ENCODE measurements around the gene GATA2.

GATA2 gene

DNA sequence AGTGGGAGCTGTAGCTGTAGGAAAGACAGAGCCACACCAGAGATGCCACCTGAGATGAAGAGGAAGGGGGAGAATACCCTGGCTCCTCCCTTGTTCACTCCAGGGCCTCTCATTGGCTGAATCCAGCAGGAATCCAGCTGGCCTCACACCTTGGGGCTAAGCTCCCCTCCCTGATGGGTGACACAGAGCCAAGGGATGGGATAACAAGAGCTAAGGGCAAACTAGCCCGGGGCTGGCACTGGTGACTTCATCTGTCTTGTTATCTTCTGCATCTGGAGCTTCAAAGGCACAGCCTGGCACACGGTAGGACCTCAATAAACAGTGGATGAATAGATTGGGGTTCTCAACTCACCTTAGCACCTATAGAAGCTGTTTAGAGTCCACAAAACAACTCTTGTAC lies 13.8 kb upstream of the GATA2 start:
- TF ChIP-seq GATA2 (IDR thresholded peaks at IDR 0.05; ENCODE audit: low read depth, low read length) = no peak
- TF ChIP-seq GATA3 (IDR thresholded peaks at IDR 0.05; ENCODE audit: low read depth, low read length) = no peak

DNA sequence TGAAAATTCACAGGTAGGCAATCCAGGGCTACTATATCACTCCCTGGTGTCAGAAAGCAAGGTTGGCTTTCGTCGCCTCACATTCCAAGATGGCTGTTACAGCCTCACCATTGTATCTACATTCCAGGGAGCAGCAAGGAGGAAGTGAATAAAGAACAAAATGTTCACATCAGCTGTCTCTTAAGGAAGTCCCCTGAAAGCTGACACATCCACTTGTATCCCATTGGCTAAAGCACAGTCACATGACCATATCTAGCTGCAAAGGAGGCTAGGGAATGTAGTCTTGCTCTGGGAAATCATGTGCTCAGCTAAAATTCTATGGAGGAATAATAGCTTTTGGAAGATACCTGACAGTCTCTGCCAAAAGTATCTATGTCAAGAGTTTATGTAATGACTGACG lies 12.8 kb upstream of the GATA2 start:
- TF ChIP-seq GATA3 (IDR thresholded peaks at IDR 0.05; ENCODE audit: low read depth, low read length) (no peak), GATA2 (IDR thresholded peaks at IDR 0.05; ENCODE audit: low read depth, low read length) (no peak)

DNA sequence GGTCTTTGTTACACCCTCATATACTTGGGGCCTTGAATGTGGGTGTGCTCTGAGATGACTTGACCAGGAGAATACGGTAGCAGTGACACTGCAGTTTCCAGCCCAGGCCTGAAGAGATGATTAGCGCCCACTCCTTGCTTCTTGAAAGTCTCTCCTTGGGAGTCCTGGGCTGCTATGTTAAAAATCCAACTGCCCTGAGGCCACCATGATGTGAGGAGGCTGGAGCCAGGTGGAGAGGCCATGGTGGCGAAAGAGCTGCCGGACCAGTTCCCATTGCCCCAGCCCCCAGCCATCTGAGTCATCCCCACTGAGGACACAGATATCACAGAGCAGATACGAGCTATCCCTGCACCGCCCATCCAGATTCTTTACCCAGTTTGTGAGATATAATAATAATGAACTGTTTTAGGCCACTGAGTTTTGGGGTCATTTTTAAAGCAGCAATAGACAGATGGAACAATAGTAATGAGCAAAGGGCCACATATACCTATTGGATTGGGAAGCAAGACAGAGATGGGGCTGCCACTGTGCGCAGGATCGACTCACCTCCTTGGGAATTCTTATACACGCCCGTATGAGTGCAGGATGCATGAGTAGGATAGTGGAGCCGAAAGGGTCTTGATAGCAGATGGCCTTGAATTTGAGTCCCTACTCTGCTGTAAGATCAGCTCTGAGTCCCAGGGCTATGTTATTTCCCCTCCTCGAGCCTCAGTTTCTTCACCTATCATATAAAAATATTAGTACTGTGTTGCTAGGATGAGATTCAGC lies 12.1 kb upstream of the GATA2 start:
- TF ChIP-seq GATA2 (IDR thresholded peaks at IDR 0.05; ENCODE audit: low read depth, low read length) (no peak), GATA3 (IDR thresholded peaks at IDR 0.05; ENCODE audit: low read depth, low read length) (no peak)

DNA sequence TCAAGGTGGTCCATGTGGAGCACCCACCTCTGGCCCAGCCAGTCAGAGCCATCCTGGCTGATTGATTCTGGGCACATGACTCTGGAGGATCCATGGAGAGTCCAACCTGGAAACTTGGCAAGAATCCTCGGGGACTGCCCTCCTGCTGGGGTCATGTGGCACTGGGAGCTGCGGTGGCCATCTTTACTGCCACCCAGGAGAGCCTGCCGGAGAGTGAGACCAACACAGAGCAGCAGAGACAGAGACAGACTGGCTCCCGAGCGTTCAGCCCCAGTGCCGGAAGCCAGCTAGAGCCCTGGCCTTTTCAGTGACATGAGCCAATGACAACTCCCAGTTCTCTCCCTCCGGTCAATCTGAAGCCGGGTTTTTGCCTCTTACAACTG lies 11.5 kb upstream of the GATA2 start:
- TF ChIP-seq GATA3 (IDR thresholded peaks at IDR 0.05; ENCODE audit: low read depth, low read length) (no peak), GATA2 (IDR thresholded peaks at IDR 0.05; ENCODE audit: low read depth, low read length) (no peak)

DNA sequence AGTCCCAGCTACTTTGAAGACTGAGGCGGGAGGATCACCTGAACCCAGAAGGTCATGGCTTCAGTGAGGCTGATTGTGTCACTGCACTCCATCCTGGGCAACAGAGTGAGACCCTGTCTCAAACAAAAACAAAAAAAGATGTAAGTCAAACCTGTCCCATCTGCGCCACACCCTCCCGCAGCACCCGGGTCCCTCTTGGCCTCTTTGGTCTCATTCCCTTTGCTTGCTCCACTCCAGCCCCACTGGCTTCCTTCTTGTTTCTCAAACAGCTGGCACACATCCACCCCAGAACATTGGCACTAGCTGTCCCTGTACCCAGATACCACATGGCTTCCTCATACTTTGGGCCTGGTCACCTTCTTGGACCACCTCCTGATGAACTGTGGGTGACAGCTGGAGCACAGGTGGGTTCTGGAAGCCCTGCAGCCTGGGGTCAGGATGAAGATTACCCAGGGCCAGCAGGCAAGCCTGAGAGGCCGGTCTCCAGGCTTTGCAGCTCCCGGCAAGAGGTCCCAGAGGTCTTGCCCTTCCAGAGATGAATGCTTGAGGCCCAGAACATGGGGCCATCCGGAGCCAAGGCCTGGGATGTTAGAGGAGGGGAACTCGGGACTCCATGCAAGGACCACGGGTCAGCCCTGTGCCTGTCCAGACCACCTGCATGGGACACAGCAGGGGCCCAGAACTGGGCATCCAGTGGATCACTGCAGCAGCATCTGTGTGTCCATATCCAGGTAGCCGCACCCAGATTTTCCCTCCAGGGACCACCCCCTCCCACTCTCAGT lies 10.9 kb upstream of the GATA2 start:
- no peak for TF ChIP-seq GATA2 (IDR thresholded peaks at IDR 0.05; ENCODE audit: low read depth, low read length)
- no peak for TF ChIP-seq GATA3 (IDR thresholded peaks at IDR 0.05; ENCODE audit: low read depth, low read length)

DNA sequence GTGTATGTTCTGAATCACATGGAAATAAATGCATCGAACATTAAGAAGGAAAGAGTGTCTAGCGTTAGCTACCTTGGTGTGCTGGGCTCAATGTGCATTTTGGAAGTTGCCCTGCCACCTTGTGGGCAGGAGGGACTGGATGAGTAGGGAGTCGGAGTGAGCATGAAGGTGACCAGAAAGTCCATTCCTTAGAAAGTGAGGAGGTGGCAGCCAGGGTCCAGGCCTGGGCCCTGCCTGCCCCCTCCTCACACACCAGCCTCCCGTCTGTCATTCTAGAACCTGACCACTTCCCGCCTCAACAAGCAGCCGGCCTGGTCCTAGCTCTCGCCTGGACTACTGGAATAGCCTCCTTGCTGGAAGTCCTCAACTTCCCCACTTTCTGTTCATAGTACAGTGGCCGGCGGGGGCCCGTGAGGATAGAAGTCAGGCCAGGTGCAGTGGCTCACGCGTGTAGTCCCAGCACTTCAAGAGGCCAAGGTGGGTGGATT lies 10.2 kb upstream of the GATA2 start:
- TF ChIP-seq GATA2 (IDR thresholded peaks at IDR 0.05; ENCODE audit: low read depth, low read length) = no peak
- no peak for TF ChIP-seq GATA3 (IDR thresholded peaks at IDR 0.05; ENCODE audit: low read depth, low read length)

DNA sequence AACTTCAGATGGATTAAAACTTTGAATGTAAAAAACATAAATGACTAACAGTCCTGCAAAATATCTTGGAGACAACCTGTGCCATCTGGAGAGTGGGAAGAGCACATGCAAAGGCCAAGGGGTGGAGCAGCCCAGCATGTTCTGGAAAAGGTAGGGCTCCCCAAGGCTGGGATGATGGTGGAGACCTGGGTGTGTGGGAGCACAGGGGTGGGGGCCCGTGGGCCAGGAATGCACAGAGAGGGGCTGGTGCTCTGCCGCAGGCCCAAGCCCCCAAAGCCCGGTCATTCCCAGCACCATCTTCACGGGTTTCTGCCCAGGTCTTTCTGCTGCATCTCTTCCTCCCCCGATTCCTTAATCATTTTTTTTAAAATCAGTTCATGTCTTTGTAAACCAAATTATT lies 9.7 kb upstream of the GATA2 start:
- no peak for TF ChIP-seq GATA2 (IDR thresholded peaks at IDR 0.05; ENCODE audit: low read depth, low read length)
- TF ChIP-seq GATA3 (IDR thresholded peaks at IDR 0.05; ENCODE audit: low read depth, low read length) = no peak

DNA sequence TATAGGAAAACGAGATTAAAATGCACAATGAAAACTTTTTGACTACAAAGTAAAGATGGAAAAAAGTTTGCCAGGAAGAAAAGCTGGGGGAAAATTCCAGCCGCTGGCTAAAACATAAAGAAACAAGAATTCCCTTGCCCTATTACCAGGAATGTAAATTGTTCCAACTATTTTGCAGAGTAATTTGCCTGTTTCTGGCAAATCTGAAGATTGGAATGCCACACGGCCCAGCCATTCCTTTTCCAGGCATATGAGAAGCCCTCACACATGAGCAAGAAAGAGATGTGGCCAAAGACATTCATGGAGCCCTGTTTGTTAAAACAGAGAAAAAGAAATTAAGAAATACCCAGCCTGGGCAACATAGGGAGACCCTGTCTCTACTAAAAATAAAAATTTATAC lies 8.4 kb upstream of the GATA2 start:
- TF ChIP-seq GATA2 (IDR thresholded peaks at IDR 0.05; ENCODE audit: low read depth, low read length) (no peak), GATA3 (IDR thresholded peaks at IDR 0.05; ENCODE audit: low read depth, low read length) (no peak)

DNA sequence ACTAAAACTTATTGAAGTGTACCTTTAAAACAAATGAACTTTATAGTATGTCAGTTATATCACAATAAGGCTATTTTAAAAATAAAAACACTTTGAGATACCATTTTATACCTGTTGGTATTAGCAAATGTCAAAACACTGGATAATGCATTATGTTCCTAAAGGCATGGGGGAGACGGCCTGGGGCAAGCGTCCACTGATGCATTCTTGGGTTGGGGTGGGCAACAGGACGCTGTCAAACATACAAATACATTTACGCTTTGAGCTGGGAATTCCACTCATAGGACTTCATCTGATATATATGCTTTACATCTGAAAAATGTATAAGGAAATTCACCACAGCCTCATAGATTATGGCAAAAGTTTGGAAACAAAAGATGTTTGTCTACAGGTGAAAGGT lies 7.6 kb upstream of the GATA2 start:
- no peak for TF ChIP-seq GATA2 (IDR thresholded peaks at IDR 0.05; ENCODE audit: low read depth, low read length)
- TF ChIP-seq GATA3 (IDR thresholded peaks at IDR 0.05; ENCODE audit: low read depth, low read length) = no peak

DNA sequence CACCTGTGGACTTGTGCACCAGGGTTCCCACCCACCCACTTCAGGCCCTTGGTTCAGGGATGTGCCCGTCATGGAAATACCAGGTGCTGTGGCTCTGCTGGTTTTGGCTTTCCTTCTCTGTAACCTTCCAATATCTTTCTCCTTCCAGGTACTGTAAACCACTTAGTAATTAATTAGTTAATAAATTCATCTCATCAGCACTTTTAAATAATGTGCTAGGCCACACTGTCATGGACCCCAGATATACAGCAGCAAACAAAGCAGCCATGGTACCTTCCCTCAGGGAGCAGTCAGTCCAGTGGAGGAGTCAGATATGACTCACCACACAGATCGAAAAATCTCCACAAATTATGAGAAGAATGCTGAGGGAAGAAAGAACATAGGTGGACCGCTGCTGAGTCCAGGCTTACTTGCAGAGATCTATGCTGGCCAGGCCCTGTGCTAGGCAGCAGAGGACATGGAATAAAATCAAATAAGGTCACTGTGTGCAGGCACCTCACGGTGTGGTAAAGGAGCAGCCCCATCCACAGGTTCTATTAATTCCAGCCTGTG lies 6.8 kb upstream of the GATA2 start:
- TF ChIP-seq GATA3 (IDR thresholded peaks at IDR 0.05; ENCODE audit: low read depth, low read length) (no peak), GATA2 (IDR thresholded peaks at IDR 0.05; ENCODE audit: low read depth, low read length) (no peak)

DNA sequence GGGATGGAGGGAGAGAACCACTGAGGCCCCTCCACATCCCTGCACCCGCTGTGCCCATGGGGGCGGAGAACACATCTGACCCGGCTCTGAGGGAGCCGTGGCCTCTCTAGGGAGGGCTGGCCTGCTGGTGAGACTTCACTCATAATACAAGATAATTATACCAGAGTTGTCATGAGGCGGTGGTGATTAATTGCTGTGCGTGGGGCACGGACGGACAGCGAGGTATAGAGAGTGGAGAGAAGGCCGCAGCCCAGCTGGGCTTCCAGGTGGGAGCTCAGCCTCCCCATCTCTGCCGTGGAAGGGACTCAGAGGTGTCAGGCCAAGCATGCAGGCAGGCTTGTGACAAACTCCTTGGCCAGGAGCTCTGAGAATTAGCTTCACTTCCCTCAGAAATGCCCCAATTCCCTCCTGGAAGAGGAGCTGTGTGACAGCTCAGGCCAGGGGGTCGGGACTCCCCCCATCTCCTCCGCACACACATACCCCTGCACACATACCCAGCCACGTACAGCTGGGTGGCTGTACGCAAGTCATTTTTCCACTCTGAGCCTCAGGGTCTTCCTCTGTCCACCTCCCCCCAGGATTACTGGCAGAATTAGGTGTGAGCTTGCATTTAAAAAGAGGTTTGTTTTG lies 6.0 kb upstream of the GATA2 start:
- TF ChIP-seq GATA2 (IDR thresholded peaks at IDR 0.05; ENCODE audit: low read depth, low read length) (no peak), GATA3 (IDR thresholded peaks at IDR 0.05; ENCODE audit: low read depth, low read length) (no peak)

DNA sequence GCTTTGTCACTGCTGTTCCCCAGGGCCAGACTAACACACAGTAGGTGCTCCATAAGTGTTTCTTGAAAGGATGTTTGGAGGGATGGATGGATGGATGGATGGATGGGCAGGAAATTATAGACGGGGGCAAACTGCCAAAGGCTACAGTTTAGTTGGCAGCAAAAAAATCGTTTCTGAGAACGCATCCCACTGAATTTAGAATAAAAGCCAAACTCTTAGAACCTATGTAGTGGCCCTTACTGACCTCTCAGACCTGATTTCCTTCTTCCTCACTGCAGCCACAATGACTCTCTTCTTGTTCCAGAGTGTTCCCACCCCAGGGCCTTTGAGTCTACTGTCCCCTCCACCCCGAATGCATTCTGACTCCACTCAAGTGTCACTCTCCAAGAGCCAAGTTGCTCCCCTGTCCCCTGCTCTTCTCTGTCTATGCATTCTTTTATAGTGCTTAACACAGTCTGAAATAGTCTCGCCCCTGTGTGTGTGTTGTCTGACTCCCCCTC lies 5.2 kb upstream of the GATA2 start:
- TF ChIP-seq GATA2 (IDR thresholded peaks at IDR 0.05; ENCODE audit: low read depth, low read length) = no peak
- no peak for TF ChIP-seq GATA3 (IDR thresholded peaks at IDR 0.05; ENCODE audit: low read depth, low read length)

DNA sequence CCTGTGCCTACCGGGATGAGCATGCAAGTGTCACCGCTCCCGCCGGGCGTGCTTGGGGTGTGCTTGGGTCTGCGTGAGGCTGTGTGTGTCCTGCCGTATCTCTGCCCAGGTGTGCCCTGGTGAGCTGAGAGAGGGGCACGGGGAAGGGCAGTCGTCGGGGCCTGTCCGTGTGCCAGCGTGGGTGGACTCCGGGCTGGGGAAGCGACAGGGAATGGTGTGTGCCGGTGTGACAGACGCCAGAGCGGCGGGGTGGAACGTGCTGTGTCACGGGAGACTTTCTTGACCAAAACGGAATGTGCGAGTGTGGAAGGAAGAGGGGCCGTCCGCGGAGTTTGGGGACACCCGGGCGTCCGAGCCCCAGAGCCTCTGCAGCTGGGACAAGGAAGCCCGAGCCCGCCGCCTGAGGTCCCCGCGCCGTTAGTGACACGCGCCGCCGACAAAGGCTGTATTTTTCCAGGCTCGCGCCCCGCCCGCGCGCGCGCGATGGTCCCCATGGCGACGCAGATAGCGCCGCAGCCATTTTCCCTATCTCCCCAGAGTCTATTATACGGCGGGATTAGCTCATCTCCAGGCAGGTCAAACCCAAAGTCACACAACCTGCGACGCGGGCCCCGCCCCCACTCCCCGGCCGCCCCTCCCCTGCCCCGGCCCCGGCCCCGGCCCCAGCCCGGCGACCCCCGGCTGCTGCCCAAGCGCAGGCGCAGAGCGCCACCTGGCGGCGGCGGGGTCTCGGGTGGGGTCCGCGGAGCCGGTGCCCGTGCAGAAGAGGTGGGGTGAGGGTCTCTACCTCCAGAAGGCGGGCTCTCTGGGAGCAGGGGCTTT lies 4.5 kb upstream of the GATA2 start:
- TF ChIP-seq GATA3 (IDR thresholded peaks at IDR 0.05; ENCODE audit: low read depth, low read length) (peak; percentile 44; the same call in 1 of the 2 replicates), GATA2 (IDR thresholded peaks at IDR 0.05; ENCODE audit: low read depth, low read length) (peak; percentile 98)
